Activated T-cell treated with anti-CD3 and anti-CD28 coated beads for 24 hours (primary cell): Measurements from ENCODE around the gene PLCG2.

Source experiments
- DNase-seq: peaks from one replicate; pipeline ENCODE4 v3.0.0-alpha.2; 2020; ENCODE audit warnings: low read depth

PLCG2 gene

GRCh38 chr16:81816793-81817210 lies 37.7 kb downstream of the PLCG2 start:
- DNase-seq: no peak

GRCh38 chr16:81817296-81817695 lies 38.2 kb downstream of the PLCG2 start:
- no peak for DNase-seq

- no peak for DNase-seq
Observed at GRCh38 chr16:81817789-81818567, 38.9 kb downstream of the PLCG2 start.

GRCh38 chr16:81818568-81818896 lies 39.4 kb downstream of the PLCG2 start:
- DNase-seq: no peak

GRCh38 chr16:81818905-81819304 lies 39.8 kb downstream of the PLCG2 start:
- no peak for DNase-seq

GRCh38 chr16:81821436-81822128 lies 42.5 kb downstream of the PLCG2 start:
- no peak for DNase-seq

GRCh38 chr16:81823111-81823510 lies 44.0 kb downstream of the PLCG2 start:
- DNase-seq: no peak

- no peak for DNase-seq
Observed at GRCh38 chr16:81823734-81824133, 44.6 kb downstream of the PLCG2 start.

- no peak for DNase-seq
Observed at GRCh38 chr16:81826523-81826922, 47.4 kb downstream of the PLCG2 start.

- no peak for DNase-seq
Observed at GRCh38 chr16:81830845-81831540, 51.9 kb downstream of the PLCG2 start.

- peak; percentile 19 for DNase-seq
Observed at GRCh38 chr16:81831722-81832126, 52.6 kb downstream of the PLCG2 start.

GRCh38 chr16:81832801-81833547 lies 53.9 kb downstream of the PLCG2 start:
- no peak for DNase-seq

GRCh38 chr16:81833751-81834150 lies 54.7 kb downstream of the PLCG2 start:
- DNase-seq: no peak

- no peak for DNase-seq
Observed at GRCh38 chr16:81834868-81835267, 55.8 kb downstream of the PLCG2 start.

- DNase-seq: no peak
Observed at GRCh38 chr16:81836279-81837054, 57.4 kb downstream of the PLCG2 start.

- DNase-seq: no peak
Observed at GRCh38 chr16:81837312-81837751, 58.2 kb downstream of the PLCG2 start.

GRCh38 chr16:81838794-81839193 lies 59.7 kb downstream of the PLCG2 start:
- DNase-seq: no peak

GRCh38 chr16:81841722-81842121 lies 62.6 kb downstream of the PLCG2 start:
- no peak for DNase-seq

- DNase-seq: no peak
Observed at GRCh38 chr16:81842564-81843242, 63.6 kb downstream of the PLCG2 start.

- no peak for DNase-seq
Observed at GRCh38 chr16:81843243-81843582, 64.1 kb downstream of the PLCG2 start.

- no peak for DNase-seq
Observed at GRCh38 chr16:81843683-81844082, 64.6 kb downstream of the PLCG2 start.
